CD4-positive, alpha-beta T cell treated with Interferon gamma for 1 hour (primary cell): ENCODE data around the gene ROM1.

Source experiments
- DNase-seq: peaks from one replicate; pipeline ENCODE4 v3.0.0-alpha.2; 2020

The ROM1 gene

DNA sequence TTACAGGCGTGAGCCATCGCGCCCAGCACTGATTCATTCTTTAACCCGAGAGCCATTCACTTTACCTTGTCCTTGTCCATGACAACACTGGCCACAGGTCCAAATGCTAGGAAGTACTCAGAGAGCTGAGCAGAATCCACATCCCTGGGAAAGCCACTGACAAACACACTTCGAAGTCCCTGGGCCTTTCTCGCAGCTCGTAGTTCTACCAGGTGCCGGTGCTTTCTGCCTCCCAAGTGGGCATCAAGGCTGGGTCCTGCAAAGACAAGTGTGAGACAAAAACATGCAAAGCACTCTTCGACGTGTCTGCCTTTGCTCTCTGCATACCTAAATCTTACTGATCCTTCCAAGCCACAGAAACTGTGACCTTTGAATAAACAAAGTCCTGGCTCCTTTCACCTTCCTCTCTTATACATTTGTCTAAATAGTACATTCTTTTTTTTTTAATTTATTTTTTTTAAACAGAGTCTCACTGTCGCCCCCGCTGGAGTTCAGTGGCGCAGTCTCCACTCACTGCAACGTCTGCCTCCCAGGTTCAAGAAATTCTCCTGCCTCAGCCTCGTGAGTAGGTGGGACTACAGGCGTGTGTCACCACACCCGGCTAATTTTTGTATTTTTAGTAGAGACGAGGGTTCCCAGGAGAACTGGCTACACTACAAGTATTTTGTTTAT, 24.0 kb upstream of the ROM1 start:
- no peak for DNase-seq

DNA sequence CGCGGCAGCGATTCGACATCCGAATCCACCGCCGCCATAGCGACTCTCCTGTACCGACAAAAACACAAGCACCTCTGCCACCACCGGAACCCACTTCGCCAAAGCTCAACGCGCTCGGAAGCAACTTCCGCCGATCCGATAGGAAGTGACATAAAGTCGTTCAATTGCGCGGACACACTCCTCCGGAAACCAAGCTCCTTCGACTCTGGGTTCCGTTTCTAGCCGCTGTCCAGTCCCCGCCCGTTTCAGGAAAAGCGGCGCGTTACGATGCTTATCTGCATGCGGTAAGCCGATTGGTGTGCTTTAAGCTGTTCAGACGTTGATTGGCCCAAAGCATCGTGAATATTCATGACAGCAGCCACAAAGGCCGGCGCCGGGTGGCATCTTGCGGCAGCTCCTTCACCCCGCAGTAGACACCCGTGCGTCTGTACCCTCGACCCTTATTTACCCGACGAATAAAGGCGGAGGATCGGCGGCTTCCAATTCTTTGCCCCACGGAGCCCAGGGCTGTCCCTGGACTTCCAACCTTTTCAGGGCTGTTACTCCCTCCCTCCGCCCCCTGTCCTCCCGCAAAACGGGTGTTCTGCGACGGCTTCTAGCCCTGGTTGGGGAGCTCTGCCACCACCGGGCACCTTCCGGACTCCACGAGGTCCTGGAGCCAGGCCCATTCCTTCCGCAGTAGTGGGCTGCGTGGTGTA, 21.5 kb upstream of the ROM1 start, which contains the start of gene TUT1:
TSS of gene TUT1 (minus strand) at position 76 of the 698 bp plus-strand sequence. CDS start at position 38, 38 bp downstream.
- DNase-seq, result peak; percentile 97

DNA sequence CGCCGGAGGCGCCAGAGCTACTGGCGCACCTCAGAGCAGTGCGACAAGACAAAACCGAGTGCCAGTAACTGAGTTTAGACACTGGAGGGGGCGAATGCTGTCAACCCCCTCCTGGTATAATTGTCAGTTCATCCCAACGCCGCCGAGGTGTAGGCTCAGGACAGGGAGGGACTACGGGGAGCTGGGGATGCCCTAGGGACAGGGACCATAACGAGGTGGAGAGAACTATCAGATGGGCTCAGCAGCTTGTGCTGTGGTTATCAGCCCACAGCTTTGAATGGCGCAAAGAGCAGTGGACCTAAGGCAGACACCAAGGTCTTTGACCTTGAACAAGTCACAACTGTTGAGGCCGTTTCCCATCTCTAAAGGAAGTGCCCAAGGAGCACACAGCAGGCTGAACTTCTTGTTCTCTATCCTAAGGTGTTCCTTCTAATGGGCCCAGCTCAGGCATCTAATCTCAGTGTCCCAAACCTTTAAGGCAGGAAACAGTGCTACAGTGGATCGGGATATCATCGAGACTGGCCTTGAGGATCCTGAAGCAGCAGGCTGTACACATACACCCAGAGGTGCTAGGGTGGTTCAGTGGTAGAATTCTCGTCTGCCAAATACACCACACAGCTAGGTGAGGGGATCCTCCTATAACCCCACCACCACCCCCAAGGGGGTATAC, 20.8 kb upstream of the ROM1 start:
- no peak for DNase-seq

DNA sequence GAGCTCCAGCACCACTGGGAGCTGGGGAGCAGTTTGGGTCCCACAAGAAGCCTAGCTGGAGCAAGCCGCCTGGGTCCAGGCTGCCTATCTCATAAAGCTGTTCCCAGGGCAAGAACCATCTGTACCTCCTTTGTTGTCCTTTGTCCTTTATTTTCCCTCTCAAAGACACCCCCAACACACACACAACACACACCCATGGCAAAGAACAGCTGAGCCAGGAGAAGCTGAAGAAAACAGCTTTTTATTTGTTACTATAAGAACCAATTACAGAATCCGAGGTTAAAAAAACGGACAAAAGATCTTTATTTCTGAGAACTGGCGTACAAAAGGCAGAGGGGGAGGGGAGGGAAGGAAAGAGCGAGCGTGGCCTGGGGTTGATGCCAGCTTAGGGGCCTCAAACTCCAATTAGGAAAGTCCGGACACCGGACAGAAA, 20.1 kb upstream of the ROM1 start:
- no peak for DNase-seq

DNA sequence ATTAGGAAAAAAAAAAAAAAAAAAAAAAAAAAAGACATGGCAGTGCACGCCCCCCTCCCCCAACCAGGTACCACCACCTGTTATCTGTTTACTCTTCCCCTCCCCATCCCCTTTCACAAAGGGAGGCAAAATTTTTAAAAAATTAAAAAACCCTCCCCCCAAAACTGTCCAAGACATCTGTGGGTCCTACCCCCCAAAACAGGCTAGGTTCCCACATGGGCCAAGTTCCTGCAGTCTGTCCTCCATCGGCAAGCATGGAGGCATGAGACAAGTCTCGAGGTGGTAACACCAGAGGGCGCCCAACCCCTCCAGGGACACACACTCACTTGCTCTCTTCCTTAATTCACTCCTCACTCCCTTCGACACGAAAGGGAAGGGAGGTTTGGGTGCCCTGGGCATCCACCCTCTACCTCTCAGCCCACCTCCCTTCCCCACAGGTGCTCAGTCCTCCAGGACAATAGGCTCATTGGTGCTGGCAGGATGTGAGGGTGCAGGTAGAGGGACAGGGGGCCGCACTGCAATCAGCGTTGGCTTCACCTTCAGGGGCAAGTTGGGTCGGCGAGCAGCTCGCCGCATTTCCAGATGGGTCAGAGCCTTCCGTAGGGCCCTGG, 19.5 kb upstream of the ROM1 start:
- peak; percentile 80 for DNase-seq

DNA sequence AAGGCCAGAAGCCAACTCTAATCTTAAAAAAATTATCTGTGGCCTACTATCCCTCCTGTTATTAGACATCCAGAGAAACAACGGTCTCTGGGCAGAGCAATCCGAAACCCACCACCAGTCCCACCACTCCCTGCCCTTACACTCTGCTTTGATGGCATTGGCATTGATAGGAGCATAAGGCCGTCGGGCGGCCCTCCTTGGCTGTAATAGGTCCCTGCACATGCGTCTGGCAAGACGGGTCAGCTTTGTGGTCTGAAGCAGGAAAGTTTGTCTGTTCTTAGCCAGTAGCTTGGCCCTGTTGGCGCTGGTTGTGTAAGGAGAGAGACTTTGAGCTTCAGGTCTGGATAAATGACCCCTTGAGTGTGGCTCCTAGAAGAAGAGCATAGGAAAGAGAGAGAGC, 17.9 kb upstream of the ROM1 start:
- DNase-seq, result no peak

DNA sequence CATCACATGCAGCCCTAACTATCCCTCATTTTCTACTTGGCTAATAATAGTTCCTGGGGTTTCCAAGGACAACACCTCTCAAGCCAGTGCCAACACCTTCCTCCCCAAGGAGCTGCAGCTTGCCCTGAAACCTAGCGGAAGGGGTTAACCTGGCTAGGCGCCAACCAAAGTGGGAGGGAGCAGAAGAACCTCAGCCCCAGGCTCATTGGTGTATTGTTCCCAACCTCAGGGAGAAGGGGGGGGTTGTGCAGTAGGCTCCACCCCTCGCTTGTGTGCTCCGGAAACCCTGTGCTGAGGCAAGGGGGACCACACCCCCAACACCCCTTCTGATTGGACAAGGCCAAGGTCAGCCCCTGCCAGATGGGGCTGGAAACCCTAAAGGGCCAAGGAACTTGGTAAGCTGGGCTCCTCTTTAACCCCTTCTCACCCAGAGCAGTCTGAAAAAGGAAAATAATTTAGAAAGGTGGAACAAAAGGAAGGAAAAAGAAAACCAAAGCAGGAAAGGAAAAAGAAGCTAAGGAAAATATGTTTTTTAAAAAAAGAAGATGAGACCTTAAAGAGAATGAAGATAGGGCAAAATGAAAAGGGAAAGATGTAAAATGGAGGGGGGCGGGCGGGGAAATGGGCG, 13.9 kb upstream of the ROM1 start:
- peak; percentile 99 for DNase-seq

DNA sequence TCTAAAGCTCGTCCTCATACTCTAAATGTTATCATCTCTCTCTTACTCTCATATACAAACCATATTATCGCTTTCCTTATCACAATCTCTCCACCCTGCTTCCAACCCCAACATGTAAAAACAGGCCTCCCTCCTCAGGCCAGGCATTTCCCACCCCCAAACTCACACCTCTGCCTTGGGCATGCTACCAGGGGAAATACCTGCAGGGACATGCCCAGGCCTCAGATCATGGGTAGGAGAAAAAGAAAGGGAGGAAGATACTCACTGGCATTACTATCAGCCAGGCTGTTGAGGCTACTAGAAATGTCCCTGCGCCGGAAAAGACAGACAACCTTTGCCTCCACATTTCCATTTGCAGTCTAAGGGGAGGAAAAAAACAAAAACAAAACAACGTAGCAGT, 13.2 kb upstream of the ROM1 start:
- DNase-seq, result peak; percentile 13

DNA sequence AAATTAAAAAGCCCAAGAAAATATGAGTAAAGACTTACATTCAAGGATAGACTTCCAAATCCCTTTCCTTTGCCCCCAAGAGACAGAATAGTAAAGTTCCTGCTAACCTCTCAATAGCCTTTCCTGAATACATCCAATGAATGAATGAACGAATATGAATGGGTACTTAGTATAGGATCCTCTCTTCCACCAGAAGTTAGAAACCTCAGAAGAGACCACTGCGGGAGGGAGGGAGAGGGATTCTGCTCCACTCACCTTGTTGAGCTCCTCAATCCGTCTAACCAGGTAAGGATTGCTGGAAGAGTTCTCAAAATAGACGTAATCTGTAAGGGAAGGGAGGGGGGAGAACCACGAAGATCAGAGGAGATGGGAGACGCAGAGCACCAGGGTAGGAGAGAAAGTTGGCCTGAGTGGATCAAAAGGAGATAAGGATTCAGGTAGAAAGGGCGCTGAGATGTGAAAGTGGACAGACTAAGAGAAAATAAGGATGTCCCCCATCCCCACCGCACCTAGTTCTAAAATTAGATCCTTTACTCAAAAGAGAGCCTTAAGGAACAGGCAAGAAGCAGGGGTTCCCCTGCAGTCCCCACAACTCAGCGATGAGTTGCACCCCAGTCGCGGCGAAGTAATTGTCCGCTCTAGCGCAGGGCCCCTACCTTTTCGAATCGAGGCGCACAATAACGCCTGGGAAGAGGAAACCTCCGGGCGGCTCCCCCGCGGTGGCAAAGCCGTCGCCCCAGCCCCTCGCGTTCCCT, 12.5 kb upstream of the ROM1 start:
- DNase-seq, result no peak

DNA sequence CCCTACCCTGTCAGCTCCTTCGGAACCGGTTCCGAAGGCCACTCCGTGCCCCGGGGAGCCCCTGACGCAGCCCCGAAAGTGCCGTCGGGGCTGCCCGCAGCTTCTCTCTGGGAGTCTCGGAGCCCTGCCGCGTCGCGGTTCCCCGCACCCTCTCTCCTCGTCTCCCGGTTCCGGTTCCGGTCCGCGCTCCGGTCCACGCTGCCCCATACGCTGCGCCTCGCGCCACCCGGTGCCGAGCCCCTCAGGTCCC, 12.0 kb upstream of the ROM1 start:
- peak; percentile 42 for DNase-seq

DNA sequence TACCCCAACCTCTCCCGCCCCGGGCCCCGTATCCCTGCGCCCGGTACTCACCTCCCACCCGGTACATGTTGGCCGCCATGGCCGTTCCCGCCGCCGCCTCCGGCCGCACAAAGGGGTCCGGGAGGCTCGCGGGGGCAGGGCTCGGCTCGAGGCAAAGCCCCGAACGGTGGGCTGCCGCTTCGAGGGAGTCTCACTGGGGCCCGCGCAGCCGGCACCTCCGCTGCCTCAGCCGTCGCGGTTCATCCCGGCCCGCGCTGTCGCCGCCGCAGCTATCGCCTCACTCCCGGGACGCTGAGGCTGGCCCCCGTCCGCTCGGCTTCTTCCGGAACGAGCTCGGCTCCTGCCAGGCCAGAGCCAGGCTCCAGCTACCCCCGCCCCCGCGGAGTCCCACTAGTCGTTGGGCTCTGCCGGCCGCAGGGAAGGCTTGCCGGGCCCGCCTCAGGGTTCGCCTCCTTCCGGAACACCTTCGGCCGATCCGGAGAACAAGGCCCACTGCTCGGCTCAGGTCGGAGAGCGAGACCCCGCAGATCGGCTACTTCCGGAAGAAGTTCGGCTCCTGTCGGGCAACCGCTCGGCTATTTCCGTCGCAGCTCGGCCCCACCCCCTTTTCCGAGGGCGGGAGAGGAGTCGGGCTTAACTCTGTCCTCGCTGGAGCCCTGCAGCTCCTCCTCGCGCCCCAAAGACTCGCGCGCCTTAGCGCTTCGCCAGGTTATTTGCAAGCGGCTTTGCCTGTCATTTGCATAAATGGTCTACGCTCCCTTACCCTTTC, 11.5 kb upstream of the ROM1 start, which contains the start of gene MTA2:
TSS of gene MTA2 (minus strand) at position 494 of the 769 bp plus-strand sequence. CDS start at position 79, 415 bp downstream.
- DNase-seq, result peak; percentile 98

DNA sequence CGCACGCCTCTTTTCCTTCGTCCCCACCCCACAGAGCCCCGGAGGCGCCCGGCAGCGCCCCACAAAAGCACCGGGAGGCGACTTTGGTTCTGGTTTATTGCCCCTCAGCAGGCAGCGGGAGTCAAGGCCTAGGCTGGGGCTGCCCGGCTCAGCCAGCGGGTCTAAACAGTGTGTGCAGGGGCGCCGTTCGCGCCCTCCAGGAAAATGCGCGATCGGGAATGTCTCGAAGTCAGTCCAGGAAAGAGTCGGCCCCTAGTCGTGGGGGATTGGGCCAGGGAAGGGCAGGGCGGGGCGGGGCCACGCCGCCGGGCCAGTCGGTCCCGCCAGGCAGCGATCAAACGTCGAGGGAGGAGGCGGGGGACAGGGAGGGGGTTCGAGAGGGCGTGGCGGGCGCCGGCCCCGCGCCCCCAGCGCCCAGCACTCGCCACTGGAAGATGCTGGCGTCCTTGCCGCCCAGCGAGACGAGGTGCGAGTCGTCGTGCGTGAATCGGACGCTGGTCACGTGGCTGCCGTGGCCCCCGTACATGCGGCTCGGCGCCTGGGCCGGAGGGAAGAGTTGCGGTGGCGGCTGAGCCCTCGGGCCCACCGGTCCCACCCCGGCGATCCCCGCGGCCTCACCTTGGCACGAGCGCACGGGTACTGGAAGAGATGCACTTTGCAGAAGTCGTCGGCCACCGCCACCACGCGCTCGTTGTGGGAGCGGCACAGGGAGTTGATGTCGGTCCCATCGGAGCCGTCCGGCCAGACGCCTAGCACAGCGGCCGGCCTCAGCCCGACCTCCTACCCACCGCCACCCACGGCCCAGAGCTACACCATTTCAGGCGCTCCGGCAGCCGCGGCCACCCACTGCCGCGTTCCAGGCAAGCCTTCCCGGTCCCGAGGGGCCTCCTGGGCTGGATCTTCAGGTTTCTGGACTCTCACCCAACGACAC, 10.7 kb upstream of the ROM1 start:
- DNase-seq, result peak; percentile 35

DNA sequence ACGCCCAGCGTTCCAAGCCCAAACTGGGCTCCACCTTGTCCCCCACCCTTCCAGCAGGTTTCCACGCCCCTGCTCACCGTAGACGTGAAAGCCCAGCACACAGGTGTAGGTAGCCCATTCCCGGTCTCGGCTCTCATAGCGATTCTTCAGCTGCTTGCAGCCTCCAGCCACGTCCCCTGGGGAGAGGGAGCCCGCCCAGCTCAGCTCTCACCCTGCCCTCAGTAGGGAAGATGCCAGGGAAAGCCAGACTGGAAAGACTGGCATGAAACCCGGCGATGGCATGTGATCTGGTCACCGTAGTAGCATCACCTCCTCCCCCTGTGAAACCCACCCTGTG, 10.0 kb upstream of the ROM1 start:
- DNase-seq, result no peak

DNA sequence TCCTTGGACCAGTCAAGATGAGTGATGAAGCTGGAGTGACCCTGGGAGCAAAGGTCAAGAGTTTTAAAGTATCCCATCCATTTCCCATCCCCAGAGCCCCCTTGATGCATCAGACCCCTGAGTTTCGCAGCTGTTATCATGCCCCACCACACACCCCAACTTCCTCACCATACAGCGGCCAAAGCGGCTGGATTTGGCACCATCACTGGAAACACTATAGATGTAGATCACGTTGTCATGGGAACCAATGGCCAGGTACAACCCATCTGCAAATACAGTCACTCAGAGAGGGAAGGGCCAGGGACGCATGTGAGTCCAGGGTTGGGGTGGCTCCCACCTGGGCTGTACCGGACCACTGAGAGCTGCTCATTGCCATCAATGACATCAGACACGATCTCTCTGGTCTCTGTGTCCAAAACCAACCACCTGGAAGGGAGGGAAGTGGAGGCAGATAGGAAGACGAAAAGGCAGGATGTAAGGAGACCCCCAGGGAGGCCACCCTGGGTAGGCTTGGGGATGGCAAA, 9.2 kb upstream of the ROM1 start:
- DNase-seq, result no peak

DNA sequence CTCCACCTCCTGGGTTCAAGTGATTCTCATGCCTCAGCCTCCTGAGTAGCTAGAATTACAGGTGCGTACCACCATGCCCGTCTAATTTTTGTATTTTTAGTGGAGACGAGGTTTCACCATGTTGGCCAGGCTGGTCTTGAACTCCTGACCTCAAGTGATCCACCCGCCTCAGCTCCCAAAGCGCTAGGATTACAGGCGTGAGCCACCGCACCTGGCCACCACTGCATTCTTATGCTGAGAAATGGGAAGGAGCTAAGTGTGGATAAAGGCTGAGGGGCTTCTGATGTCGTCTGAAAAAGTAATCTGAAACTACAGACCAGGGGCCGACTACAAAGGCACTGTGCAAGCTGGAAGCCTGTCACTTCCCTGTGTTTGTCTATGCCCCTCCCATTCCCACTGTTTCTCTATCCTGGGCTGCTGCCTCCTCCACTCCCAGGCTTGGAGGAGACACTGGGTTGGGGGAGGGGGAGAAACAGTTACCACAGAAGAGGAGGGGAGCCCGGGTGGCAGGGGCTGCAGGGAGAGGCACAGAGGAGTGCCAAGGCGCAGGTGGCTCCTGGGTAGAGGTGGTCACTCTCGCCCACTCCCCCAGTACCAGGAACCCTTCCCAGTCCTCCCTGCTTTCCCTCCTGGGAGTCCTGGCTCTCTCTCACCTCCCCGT, 8.5 kb upstream of the ROM1 start:
- DNase-seq, result no peak

DNA sequence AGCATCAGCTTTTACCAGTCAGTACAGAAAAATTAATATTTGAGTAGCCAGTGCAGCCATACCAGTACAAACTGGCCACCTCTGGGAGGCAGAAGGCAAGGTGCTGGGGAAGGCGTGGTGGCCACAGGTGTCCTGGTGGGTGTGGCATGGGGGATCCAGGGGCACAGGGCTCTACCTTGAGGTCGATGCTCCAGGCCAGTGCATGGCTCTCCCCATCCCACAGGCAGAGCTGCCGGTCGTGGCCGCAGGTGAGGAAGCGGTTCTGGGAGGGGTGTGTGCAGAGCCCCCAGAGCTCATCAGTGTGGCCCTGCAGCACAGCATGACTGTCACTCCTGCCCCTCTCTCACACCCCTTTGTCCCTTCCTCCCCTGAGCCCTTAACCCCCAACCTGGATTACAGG, 7.6 kb upstream of the ROM1 start:
- DNase-seq, result no peak

DNA sequence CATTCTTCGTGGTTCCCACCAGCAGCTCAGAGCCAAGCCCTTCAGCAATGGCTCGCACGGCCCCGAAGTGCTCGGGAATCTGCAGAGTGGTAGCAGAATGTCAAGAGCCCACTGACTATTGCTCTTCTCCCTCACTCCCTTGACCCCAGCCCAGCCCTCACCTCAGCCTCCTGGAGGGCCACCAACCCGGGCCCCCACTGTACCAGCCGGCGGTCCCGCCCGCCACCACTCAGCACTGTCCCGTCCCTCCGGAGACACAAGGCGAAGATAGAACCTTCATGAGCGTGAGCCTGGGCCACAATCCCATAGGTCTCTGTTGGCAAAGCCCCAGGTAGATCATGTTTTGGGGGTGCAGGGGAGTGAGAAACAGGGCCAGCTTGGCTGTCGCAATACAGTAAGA, 7.2 kb upstream of the ROM1 start:
- DNase-seq, result no peak

DNA sequence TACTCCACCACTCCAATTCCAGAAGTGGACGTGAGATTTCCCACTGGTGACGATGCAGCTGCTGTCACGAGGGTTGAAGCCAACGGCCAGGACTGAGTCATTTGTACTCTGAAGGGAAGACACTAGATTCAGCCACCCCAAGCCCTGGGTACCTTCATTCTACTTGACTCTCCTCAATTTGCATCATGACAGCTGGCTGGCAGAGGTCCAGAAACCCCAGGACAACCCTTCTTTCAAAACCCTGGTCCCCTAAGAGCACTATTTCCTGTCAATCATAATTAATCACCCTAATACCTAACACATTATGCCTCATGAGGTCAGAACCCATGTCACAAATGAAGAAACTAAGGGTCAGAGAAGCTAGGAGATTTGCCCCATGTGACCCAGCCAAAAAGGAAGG, 5.3 kb upstream of the ROM1 start:
- peak; percentile 46 for DNase-seq

DNA sequence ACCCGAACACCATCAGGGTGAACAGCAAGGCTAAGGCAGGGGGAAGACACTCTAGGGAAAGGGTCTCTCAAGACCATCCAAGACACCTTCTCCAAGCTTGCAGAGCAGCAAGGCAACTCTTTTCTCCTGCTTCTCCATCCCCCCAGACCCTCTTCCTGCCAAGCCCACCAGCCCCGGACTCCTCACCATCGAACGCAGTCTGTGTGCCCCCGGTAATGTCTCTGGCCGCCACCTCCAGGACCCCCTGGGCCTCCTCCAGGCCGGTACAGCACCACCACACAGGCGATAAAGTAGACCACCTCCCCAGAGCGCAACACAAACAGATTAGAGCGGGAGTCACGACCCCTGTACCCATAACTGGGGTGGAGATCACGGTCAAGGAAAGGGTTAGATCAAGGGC, 4.3 kb upstream of the ROM1 start:
- DNase-seq, result no peak

DNA sequence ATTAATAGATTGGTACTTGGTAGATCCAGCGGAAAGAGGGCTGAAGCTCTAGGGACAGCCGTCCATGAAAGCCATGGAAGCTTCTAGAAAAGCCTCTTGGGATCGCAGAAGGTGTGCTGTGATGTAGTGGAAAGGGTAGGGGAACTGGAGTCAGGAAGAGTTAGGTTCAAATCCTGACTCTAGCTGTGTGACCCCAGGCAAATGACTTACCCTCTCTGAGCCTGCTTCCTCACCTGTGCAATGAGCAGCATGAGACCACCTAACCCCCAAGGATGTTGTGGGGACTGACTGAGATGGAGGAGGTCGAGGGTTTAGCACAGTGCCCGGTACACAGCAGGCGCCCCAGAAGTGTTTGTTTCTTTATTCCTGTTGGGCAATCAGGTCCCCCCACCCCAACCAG, 2.7 kb upstream of the ROM1 start:
- no peak for DNase-seq
